ENCODE data around the gene ACVR1C. TPM values are rescaled to one million over a fixed set of nuclear protein-coding genes. Genes with fewer than 3 reads are reported as not detected.

ACVR1C gene
- total RNA-seq = 1 to 10 TPM in 1 of 4 donors, under 1 TPM in 3; 0.23 to 1.2 (median 0.67) TPM

- WGBS, 2 donors = 1% methylated on average over 27 to 31 of the region's 79 CpGs
- peak; percentile 17 to 85 for DNase-seq (ENCODE audit: low spot score in 2 of 2)
- intact Hi-C loops (cut with DNase I; ENCODE audit: low total_unique reads) = no loop called here
- H3K4me3 ChIP-seq (ENCODE audit: low read depth, poor library complexity, severe bottlenecking) = peak within 1 kb of the TSS; percentile 38
- TF ChIP-seq CTCF (IDR thresholded peaks at IDR 0.05) (peak in 1 of 3 donors; percentile 5), POLR2A (IDR thresholded peaks at IDR 0.05) (no peak)
These were observed at the start of gene ACVR1C for GRCh38 chr2:157628477-157629415. TSS of gene ACVR1C (minus strand) at chr2:157628864. CDS start at chr2:157628644, 220 bp downstream.

GRCh38 chr2:157677941-157678340 lies 49.3 kb upstream of the ACVR1C start:
- no peak overlapping the region for H3K4me3 ChIP-seq (ENCODE audit: low read depth, poor library complexity, severe bottlenecking)
- intact Hi-C loops (cut with DNase I; ENCODE audit: low total_unique reads) = no loop called here
- no peak for DNase-seq (ENCODE audit: low spot score in 2 of 2)
- no peak for TF ChIP-seq CTCF (IDR thresholded peaks at IDR 0.05)
- no peak for TF ChIP-seq POLR2A (IDR thresholded peaks at IDR 0.05)

GRCh38 chr2:157672129-157672528 lies 43.5 kb upstream of the ACVR1C start:
- no peak overlapping the region for H3K4me3 ChIP-seq (ENCODE audit: low read depth, poor library complexity, severe bottlenecking)
- no peak for DNase-seq (ENCODE audit: low spot score in 2 of 2)
- intact Hi-C loops (cut with DNase I; ENCODE audit: low total_unique reads) = no loop called here
- no peak for TF ChIP-seq POLR2A (IDR thresholded peaks at IDR 0.05)
- TF ChIP-seq CTCF (IDR thresholded peaks at IDR 0.05) = no peak
- WGBS, 2 donors = 90 to 91% methylated on average over 10 of the region's 10 CpGs

- intact Hi-C loops (cut with DNase I; ENCODE audit: low total_unique reads) = no loop called here
- 85 to 92% methylated on average over 1 of the region's 1 CpG for WGBS, 2 donors
- TF ChIP-seq POLR2A (IDR thresholded peaks at IDR 0.05) (no peak), CTCF (IDR thresholded peaks at IDR 0.05) (no peak)
- no peak overlapping the region for H3K4me3 ChIP-seq (ENCODE audit: low read depth, poor library complexity, severe bottlenecking)
- no peak for DNase-seq (ENCODE audit: low spot score in 2 of 2)
These were observed 33.7 kb upstream of the ACVR1C start for GRCh38 chr2:157662401-157662800.

GRCh38 chr2:157661776-157662175 lies 33.1 kb upstream of the ACVR1C start:
- no peak overlapping the region for H3K4me3 ChIP-seq (ENCODE audit: low read depth, poor library complexity, severe bottlenecking)
- intact Hi-C loops (cut with DNase I; ENCODE audit: low total_unique reads) = no loop called here
- 84 to 86% methylated on average over 4 of the region's 4 CpGs for WGBS, 2 donors
- no peak for DNase-seq (ENCODE audit: low spot score in 2 of 2)
- TF ChIP-seq CTCF (IDR thresholded peaks at IDR 0.05) (no peak), POLR2A (IDR thresholded peaks at IDR 0.05) (no peak)
